ENCODE data around the gene PDE10A. TPM values are rescaled to one million over a fixed set of nuclear protein-coding genes. Genes with fewer than 3 reads are reported as not detected.

The PDE10A gene
- total RNA-seq, 1 donor from 2014 or later = 17.3 TPM

GRCh38 chr6:165580136-165580535, 82.9 kb downstream of the PDE10A start:
- Mint-ChIP-seq H3K27ac (no peak overlapping the region), H3K9me3 (peaks cover 6% of the 10 kb centered on the region), H3K4me3 (no peak overlapping the region), H3K36me3 (peaks cover 7% of the 10 kb centered on the region), H3K4me1 (peaks cover 2% of the 10 kb centered on the region), H3K27me3 (ENCODE audit: insufficient read depth, low read depth) (peaks cover 2% of the 10 kb centered on the region)
- H3K9me3 ChIP-seq (ENCODE audit: low read depth) = no peaks in the 10 kb centered on the region
- DNase-seq (ENCODE audit: low spot score) = no peak
- no peaks in the 10 kb centered on the region for H3K27me3 ChIP-seq
- H3K79me2 ChIP-seq (ENCODE audit: low read depth) = no peaks in the 10 kb centered on the region
- H3K36me3 ChIP-seq = no peaks in the 10 kb centered on the region
- no peak overlapping the region for H3K4me2 ChIP-seq
- TF ChIP-seq EZH2phosphoT487 (IDR thresholded peaks at IDR 0.05) (no peak), EZH2 (IDR thresholded peaks at IDR 0.05) (no peak)
- TF ChIP-seq, protein P1, sequence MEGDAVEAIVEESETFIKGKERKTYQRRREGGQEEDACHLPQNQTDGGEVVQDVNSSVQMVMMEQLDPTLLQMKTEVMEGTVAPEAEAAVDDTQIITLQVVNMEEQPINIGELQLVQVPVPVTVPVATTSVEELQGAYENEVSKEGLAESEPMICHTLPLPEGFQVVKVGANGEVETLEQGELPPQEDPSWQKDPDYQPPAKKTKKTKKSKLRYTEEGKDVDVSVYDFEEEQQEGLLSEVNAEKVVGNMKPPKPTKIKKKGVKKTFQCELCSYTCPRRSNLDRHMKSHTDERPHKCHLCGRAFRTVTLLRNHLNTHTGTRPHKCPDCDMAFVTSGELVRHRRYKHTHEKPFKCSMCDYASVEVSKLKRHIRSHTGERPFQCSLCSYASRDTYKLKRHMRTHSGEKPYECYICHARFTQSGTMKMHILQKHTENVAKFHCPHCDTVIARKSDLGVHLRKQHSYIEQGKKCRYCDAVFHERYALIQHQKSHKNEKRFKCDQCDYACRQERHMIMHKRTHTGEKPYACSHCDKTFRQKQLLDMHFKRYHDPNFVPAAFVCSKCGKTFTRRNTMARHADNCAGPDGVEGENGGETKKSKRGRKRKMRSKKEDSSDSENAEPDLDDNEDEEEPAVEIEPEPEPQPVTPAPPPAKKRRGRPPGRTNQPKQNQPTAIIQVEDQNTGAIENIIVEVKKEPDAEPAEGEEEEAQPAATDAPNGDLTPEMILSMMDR (IDR thresholded peaks at IDR 0.05) = no peak
- H4K20me1 ChIP-seq (ENCODE audit: low read depth) = no peaks in the 10 kb centered on the region
- no peak overlapping the region for H3K4me3 ChIP-seq
- H3K27ac ChIP-seq = no peak overlapping the region
- H2AFZ ChIP-seq (replicated peaks) = no peak overlapping the region
- H3F3A ChIP-seq (ENCODE audit: low read depth) = no peaks in the 10 kb centered on the region
- no peak overlapping the region for H3K9ac ChIP-seq
- peaks cover 18% of the 10 kb centered on the region for H3K4me1 ChIP-seq

DNA sequence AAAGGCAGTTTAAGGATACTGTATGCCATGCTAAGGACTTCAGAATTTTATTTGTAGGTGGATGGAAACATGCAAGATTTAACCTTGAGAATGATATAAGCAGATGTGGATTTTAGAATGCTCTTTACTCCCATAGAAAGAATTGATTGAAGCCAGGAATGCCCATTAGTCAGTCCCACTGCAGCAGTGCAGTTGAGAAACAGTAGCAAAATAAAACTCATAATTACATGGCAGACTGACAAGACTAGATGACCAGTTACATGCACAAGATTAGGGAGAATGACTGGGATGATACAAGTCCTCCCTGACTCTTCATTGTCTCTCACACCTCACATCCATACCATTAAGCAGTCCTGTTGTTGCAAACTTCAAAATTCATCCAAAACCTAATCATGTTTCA, 83.9 kb downstream of the PDE10A start:
- H3K9me3 ChIP-seq (ENCODE audit: low read depth) = no peaks in the 10 kb centered on the region
- no peaks in the 10 kb centered on the region for H3K36me3 ChIP-seq
- no peaks in the 10 kb centered on the region for H3K79me2 ChIP-seq (ENCODE audit: low read depth)
- H3K9me3 Mint-ChIP-seq = no peaks in the 10 kb centered on the region
- no peaks in the 10 kb centered on the region for H3K4me1 Mint-ChIP-seq
- no peaks in the 10 kb centered on the region for H3K36me3 Mint-ChIP-seq
- no peaks in the 10 kb centered on the region for H3K27me3 Mint-ChIP-seq (ENCODE audit: insufficient read depth, low read depth)
- H3K27ac Mint-ChIP-seq = no peak overlapping the region
- no peaks in the 10 kb centered on the region for H3F3A ChIP-seq (ENCODE audit: low read depth)
- TF ChIP-seq EZH2 (IDR thresholded peaks at IDR 0.05) (no peak), EZH2phosphoT487 (IDR thresholded peaks at IDR 0.05) (no peak)
- TF ChIP-seq, protein P1 (IDR thresholded peaks at IDR 0.05) = no peak
- no peak overlapping the region for H2AFZ ChIP-seq (replicated peaks)
- H3K4me3 Mint-ChIP-seq = no peak overlapping the region
- H4K20me1 ChIP-seq (ENCODE audit: low read depth) = no peaks in the 10 kb centered on the region
- no peak overlapping the region for H3K4me2 ChIP-seq
- peaks cover 19% of the 10 kb centered on the region for H3K4me1 ChIP-seq
- no peak overlapping the region for H3K9ac ChIP-seq
- H3K4me3 ChIP-seq = no peak overlapping the region
- DNase-seq (ENCODE audit: low spot score) = no peak
- no peaks in the 10 kb centered on the region for H3K27me3 ChIP-seq
- H3K27ac ChIP-seq = no peak overlapping the region

DNA sequence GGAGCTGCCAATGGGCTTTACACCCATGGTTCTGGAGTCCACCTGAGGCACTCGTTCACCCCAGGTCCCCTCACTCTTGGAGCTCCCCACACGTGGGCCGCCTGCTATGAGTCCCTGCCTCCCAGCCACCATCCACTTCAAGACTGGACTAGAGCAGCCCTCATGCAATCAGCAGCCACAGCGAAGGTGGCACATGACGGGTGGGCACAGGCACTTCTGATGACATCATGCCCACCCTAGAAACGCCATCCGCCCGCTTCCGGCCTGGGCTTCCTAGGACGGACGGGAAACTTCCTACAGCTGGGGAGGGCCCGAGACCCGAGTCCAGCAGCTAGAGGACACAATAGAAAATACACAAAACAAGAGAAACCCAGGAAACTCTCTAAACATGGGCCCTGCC, 85.5 kb downstream of the PDE10A start:
- Histone ChIP-seq H3K36me3 (no peaks in the 10 kb centered on the region), H4K20me1 (ENCODE audit: low read depth) (no peaks in the 10 kb centered on the region), H3K79me2 (ENCODE audit: low read depth) (no peaks in the 10 kb centered on the region), H3K27me3 (no peaks in the 10 kb centered on the region), H3K27ac (no peak overlapping the region), H3K4me3 (no peak overlapping the region), H3K9ac (no peak overlapping the region), H3K4me1 (peaks cover 16% of the 10 kb centered on the region), H3F3A (ENCODE audit: low read depth) (no peaks in the 10 kb centered on the region), H3K4me2 (no peak overlapping the region), H2AFZ (replicated peaks) (no peak overlapping the region), H3K9me3 (ENCODE audit: low read depth) (no peaks in the 10 kb centered on the region)
- H3K4me1 Mint-ChIP-seq = peaks cover 3% of the 10 kb centered on the region
- no peak overlapping the region for H3K27ac Mint-ChIP-seq
- no peaks in the 10 kb centered on the region for H3K27me3 Mint-ChIP-seq (ENCODE audit: insufficient read depth, low read depth)
- TF ChIP-seq, protein P1 (IDR thresholded peaks at IDR 0.05) = no peak
- TF ChIP-seq EZH2 (IDR thresholded peaks at IDR 0.05) = no peak
- no peak for TF ChIP-seq EZH2phosphoT487 (IDR thresholded peaks at IDR 0.05)
- no peaks in the 10 kb centered on the region for H3K9me3 Mint-ChIP-seq
- DNase-seq (ENCODE audit: low spot score) = no peak
- no peak overlapping the region for H3K4me3 Mint-ChIP-seq
- H3K36me3 Mint-ChIP-seq = no peaks in the 10 kb centered on the region

Measured in neural progenitor cell (in vitro differentiated cells).